ENCODE data around the gene FBN2.

Gene FBN2

GRCh38 chr5:128304791-128305190 lies 233.3 kb downstream of the FBN2 start:
- no peak for DNase-seq (ENCODE audit: low read depth)

DNA sequence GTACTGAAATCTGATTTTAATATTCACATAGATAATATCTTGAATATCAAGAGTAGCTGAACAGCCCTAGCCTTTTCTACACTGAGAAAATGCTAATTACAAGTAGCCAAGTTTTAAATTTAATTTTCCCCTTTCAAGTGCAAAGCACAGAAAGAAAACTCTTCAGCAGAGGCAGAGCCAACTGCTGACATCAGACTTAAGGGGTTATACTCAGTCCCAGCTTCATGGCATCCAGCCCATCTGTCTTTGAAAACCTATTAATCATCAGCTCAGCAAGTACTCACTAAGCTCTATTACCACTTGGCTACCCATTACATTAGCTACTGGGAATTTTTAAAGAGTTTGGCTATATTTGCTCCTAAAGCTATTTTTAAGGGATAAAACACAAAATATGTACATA lies 234.0 kb downstream of the FBN2 start:
- DNase-seq (ENCODE audit: low read depth), result no peak

DNA sequence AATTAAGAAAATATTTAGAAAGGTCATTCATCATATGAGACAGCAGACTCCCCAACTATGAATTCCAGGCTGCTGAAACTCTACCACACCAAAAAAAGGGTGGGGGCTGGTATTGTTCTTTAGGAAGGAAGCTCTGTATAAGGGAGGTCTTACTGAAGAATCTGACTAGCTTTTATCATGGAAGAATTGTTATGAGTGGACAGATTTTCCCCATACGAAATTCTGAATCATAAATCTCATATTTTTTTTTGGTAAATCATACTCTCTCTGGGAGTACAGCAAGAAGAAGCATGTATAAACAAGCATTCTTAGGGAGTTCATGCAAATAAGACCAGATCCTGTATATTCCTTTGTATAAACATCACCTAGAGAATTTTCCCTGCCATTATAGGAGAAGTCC lies 234.5 kb downstream of the FBN2 start:
- DNase-seq (ENCODE audit: low read depth), result no peak

DNA sequence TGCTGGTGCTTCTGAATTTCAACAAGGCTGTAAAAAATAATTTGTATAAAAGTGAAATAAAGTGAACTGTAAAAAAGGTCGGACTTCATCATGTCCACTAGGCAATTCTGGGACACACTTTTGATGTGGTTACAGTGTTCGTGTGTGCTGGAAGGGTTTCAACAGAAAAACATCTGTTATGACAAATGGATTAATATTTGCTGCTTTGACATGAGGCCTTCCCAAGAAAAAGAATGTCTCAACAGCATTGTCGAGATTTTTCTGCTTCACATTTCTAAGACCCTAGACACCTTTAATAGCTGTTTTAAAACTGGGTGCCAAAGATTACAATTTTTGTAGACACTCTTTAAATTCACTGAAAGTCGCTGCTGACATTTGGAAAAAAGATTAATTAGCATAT lies 237.9 kb downstream of the FBN2 start:
- DNase-seq (ENCODE audit: low read depth), result no peak

- DNase-seq (ENCODE audit: low read depth), result no peak
These were observed 247.7 kb downstream of the FBN2 start for GRCh38 chr5:128290152-128290858.

- DNase-seq (ENCODE audit: low read depth), result no peak
These were observed 250.3 kb downstream of the FBN2 start for GRCh38 chr5:128287740-128288139.

DNA sequence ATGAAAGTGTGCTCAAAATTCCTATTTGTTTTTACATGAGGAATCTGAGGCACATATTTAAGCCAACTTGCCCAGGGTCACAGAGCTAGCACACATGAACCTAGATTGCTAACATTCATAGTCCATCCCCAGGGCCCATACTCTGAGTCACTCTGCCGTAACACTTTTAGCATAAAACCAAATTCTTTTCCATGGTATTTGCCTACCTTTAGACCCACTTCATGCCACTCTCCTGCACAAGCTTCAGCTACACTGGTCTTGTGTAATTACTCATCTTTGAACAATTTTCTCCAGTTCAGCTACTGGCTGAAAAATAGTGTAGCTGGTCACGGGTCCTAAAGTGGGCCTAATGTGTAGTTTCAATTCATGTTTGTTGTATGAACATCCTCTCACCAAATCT lies 253.8 kb downstream of the FBN2 start:
- DNase-seq (ENCODE audit: low read depth), result no peak

DNA sequence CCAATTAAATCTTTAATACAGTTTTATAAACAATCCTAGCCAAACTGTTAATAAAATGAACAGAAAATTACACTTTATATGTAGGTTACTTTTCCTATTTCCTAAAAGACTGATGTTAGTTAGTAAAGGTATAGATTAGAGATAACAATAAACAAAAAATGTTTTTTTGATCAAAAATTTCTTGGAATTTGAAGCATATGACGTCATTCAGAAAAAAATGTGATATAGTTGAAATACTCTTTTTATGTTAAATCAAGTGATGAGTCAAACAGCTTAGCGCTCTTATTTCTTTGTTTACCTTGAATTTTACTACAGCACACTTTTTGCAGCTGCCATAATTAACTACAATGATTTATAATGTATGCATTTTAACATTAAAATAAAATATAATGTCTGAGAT lies 258.7 kb downstream of the FBN2 start:
- DNase-seq (ENCODE audit: low read depth), result no peak

- no peak for DNase-seq (ENCODE audit: low read depth)
These were observed 261.4 kb downstream of the FBN2 start for GRCh38 chr5:128276537-128277216.

GRCh38 chr5:128274441-128274840 lies 263.6 kb downstream of the FBN2 start:
- DNase-seq (ENCODE audit: low read depth), result no peak

DNA sequence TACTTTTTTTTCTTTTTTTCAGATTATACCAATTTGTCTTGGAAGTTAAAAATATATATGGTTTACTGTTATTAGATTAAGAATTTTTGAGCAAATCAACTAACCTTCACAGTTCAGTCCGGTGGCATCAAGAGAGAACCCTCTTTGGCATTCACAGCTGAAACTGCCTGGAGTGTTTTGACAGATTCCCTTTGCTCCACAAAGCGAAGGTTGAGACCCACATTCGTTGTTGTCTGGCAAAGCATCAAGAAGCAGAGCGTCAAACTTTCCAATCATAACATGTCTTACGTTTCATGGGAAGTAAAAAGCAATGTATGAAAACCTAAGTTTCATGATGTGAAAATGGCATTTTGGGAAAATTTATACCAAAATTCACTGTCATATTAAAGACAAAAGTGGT lies 264.3 kb downstream of the FBN2 start:
- no peak for DNase-seq (ENCODE audit: low read depth)

DNA sequence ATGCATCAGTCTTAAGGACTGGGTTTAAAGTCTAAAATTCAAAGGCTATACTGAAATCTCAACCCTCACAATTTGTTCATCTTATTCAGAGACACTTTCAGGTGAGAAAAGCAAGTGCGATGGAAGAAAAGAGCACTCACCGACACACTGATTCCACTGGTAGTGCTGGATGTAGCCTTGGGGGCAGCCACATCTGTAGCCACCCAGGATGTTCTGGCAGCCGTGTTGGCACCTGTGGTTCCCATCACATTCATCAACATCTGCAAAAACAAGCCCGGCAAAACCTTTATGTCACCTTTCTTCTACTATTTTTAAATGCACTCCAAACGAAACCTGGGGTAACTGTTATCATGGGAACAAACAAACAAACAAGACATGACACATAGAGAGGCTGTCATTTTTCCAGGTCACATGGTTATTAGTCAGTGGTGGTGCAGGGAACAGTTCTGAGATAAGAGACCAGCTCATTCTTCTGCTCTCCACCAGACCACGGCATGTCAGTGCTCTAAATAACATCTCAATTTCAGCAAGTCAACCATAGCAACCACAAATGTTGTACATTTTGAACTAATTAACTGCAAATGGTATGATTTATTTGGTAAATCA lies 266.1 kb downstream of the FBN2 start:
- no peak for DNase-seq (ENCODE audit: low read depth)

- no peak for DNase-seq (ENCODE audit: low read depth)
These were observed 267.0 kb downstream of the FBN2 start for GRCh38 chr5:128271071-128271470.

DNA sequence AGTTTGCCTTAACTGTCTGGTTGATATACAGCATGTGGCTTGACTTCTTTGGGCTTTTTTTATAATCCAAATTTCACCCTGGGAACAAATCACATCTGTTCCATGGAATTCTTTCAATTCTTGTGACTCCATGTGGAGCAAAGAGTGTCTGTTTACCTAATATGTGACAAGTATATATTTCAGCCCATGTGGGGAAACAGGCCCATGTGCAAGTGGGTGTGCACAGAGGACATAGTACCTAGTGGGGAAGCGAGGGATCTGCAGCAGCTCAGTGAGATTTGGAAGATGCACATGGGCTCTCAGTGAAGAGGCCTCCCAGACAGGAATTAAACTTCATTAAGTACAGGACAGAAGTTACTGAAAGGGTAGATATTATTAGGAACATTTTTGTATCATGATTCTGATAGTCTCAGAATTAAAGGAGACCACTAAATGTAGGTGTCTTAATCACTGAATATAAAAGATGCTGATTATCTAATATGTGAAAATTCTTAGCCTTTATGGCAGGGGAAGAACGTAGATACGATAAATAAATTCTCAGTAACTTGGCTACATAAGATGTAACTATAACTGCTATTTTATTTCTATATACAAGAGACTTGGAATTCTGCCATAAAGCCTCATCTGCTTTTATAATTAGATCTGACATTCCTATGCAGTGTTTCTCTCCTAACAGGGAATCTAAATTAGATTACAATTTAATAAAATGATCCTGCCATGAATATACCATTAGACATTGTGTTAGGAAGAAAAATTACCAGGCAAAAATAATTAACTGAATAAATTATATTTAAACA lies 273.3 kb downstream of the FBN2 start:
- no peak for DNase-seq (ENCODE audit: low read depth)

GRCh38 chr5:128263357-128263756 lies 274.7 kb downstream of the FBN2 start:
- DNase-seq (ENCODE audit: low read depth), result no peak

GRCh38 chr5:128262911-128263310 lies 275.1 kb downstream of the FBN2 start:
- no peak for DNase-seq (ENCODE audit: low read depth)

DNA sequence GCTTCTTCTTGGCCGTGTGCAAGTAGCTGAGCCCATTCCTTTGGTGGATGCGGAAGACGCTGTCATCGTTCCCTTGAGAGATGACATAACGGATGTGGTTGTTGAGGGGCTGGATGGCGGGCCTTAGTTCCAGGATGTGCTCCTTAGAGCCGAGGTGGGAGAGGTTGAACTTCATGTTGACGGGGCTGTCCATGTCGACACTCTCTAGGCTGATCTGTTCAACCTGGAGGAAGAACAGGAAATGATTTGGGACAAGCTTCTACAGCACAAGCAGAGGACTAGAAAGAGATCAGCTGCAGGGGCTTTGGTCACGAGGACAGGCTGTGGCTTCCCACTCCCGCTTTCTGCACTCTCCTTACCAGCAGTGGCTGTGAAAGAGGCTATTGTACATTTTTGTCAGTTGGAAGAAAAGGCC lies 278.4 kb downstream of the FBN2 start:
- DNase-seq (ENCODE audit: low read depth), result no peak

- no peak for DNase-seq (ENCODE audit: low read depth)
These were observed 279.7 kb downstream of the FBN2 start for GRCh38 chr5:128258372-128258771.

DNA sequence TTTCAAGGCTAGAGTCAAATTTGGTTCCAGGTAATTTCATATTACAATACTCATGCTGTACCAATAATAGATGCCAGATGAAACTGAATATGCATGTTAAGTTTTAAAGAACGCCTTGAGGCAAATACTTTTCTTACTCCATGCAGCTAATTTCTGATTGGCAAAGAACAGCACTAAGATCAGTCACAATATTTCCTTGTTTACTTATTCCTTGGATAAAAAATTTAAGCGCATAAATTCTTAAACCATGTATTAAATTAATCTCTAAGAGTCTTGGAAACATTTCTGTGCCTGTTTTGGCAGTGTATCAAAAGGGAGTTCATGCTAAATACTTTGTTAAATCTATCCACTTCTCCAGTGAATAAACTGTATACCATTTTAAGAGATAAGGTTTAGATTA lies 281.0 kb downstream of the FBN2 start:
- no peak for DNase-seq (ENCODE audit: low read depth)

DNA sequence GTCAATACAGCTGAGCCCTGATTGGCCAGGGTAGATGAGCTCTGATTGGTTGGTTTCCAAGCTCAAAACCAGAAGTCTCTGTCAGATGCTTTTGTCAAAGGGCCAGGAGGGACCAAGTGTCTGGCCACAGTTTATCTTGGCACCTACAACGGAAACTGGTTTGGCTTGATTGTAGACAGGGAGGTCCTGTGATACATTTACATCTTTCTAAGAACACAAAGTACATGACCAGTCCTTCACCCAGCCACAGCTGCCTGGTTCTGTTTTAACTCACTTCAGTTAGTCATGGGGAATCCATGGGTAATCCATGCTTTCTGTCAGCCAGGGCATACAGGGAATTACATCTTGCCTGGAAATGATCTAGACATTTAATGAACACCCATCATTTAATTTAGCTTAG lies 283.3 kb downstream of the FBN2 start:
- DNase-seq (ENCODE audit: low read depth), result no peak

GRCh38 chr5:128253880-128254279 lies 284.2 kb downstream of the FBN2 start:
- no peak for DNase-seq (ENCODE audit: low read depth)

GRCh38 chr5:128253161-128253560 lies 284.9 kb downstream of the FBN2 start:
- no peak for DNase-seq (ENCODE audit: low read depth)

- no peak for DNase-seq (ENCODE audit: low read depth)
These were observed 285.3 kb downstream of the FBN2 start for GRCh38 chr5:128252756-128253155.

All from activated gamma-delta T cell treated with anti-CD3 and anti-CD28 coated beads, Interleukin-2, amount 50 U/mL, for 16 hours (primary cell).